HEK293 (cell line): ENCODE data around the gene C9orf78.

ENCODE experiments used
- CTCF ChIA-PET: fragments of 350-600 bp; formaldehyde crosslinking; extraction: SDS; loops from one replicate; lab custom pipeline; 2021; ENCODE audit warnings: antibody characterized with exemption; lab: Yijun Ruan, JAX
- POLR2A ChIA-PET: fragments of 300-600 bp; formaldehyde crosslinking; extraction: SDS; loops from one replicate; lab custom pipeline; 2020; ENCODE audit warnings: antibody characterized with exemption, inconsistent platforms; lab: Yijun Ruan, JAX
- H3K27ac ChIP-seq: fragments of 200-500 bp; sonication (Bioruptor generic); 2 replicates; pipeline ENCODE4 v1.5.1; 2014; ENCODE audit warnings: low read depth, low read length, control low read depth, inconsistent platforms; ENCODE audit errors: extremely low read depth
- H3K36me3 ChIP-seq, 2 experiments: fragments of 200-500 bp in 1 of 2; sonication (Bioruptor generic) in 1 of 2; 1 replicate in 1 of 2; 2 replicates in 1 of 2; pipeline ENCODE4 v1.5.1; 2014 to 2017; ENCODE audit warnings: inconsistent platforms in 2 of 2, low read length in 2 of 2; ENCODE audit not compliant: control insufficient read depth in 2 of 2, insufficient read depth in 1 of 2
- H3K4me1 ChIP-seq: fragments of 200-500 bp; sonication (Bioruptor generic); 2 replicates; pipeline ENCODE4 v1.5.1; 2014; ENCODE audit warnings: mild to moderate bottlenecking, low read length, inconsistent platforms; ENCODE audit not compliant: control insufficient read depth, insufficient read depth
- H3K4me3 ChIP-seq: 2 replicates; pipeline ENCODE4 v1.5.1; 2011; ENCODE audit warnings: low read depth, mild to moderate bottlenecking, control low read depth, low read length, moderate library complexity
- H3K9me3 ChIP-seq: fragments of 200-500 bp; sonication (Bioruptor generic); 2 replicates; pipeline ENCODE4 v1.5.1; 2014; ENCODE audit warnings: low read depth, low read length, inconsistent platforms; ENCODE audit not compliant: control insufficient read depth, insufficient read depth
- OSR2 ChIP-seq: fragments of 450-650 bp; formaldehyde crosslinking; IDR thresholded peaks from 2 replicates; pipeline ENCODE4 v1.5.1; 2016; ENCODE audit warnings: missing biosample characterization, missing genetic modification characterization
- ZFP41 ChIP-seq: fragments of 450-650 bp; formaldehyde crosslinking; IDR thresholded peaks from 2 replicates; pipeline ENCODE4 v1.5.1; 2016; ENCODE audit warnings: missing biosample characterization, missing genetic modification characterization, borderline replicate concordance
- ZIC2 ChIP-seq: fragments of 450-650 bp; formaldehyde crosslinking; IDR thresholded peaks from 2 replicates; pipeline ENCODE4 v1.5.1; 2016; ENCODE audit warnings: missing biosample characterization, missing genetic modification characterization
- ZNF10 ChIP-seq: fragments of 450-650 bp; formaldehyde crosslinking; IDR thresholded peaks from 2 replicates; pipeline ENCODE4 v1.5.1; 2017; ENCODE audit warnings: missing biosample characterization, missing genetic modification characterization
- ZNF174 ChIP-seq: fragments of 450-650 bp; formaldehyde crosslinking; IDR thresholded peaks from 2 replicates; pipeline ENCODE4 v1.5.0; 2017; ENCODE audit warnings: missing biosample characterization, mild to moderate bottlenecking, missing genetic modification characterization
- ZNF19 ChIP-seq: fragments of 450-650 bp; formaldehyde crosslinking; IDR thresholded peaks from 2 replicates; pipeline ENCODE4; 2016; ENCODE audit warnings: missing biosample characterization, missing genetic modification characterization, low read depth
- ZNF624 ChIP-seq: fragments of 450-650 bp; formaldehyde crosslinking; IDR thresholded peaks from 2 replicates; pipeline ENCODE4 v1.5.1; 2017; ENCODE audit warnings: missing biosample characterization, missing genetic modification characterization
- ZNF664 ChIP-seq: fragments of 450-650 bp; formaldehyde crosslinking; IDR thresholded peaks from 2 replicates; pipeline ENCODE4 v1.5.1; 2016; ENCODE audit warnings: missing biosample characterization, missing genetic modification characterization
- ZNF747 ChIP-seq: fragments of 450-650 bp; formaldehyde crosslinking; IDR thresholded peaks from 2 replicates; pipeline ENCODE4 v1.5.1; 2016; ENCODE audit warnings: missing biosample characterization, missing genetic modification characterization
- ZNF768 ChIP-seq: fragments of 450-650 bp; formaldehyde crosslinking; IDR thresholded peaks from 2 replicates; pipeline ENCODE4 v1.5.1; 2018; ENCODE audit warnings: missing biosample characterization, mild to moderate bottlenecking, missing genetic modification characterization
- TF ChIP-seq, protein P1 (sequence below): fragments of 450-650 bp; formaldehyde crosslinking; IDR thresholded peaks from 2 replicates; pipeline ENCODE4 v1.5.1; 2016; ENCODE audit warnings: missing biosample characterization, missing genetic modification characterization
- TF ChIP-seq, protein P2 (sequence below): fragments of 450-650 bp; formaldehyde crosslinking; IDR thresholded peaks from 2 replicates; pipeline ENCODE4 v1.5.1; 2017; ENCODE audit warnings: missing biosample characterization, mild to moderate bottlenecking, missing genetic modification characterization, moderate library complexity
- TF ChIP-seq, protein P3 (sequence below): fragments of 450-650 bp; formaldehyde crosslinking; IDR thresholded peaks from 2 replicates; pipeline ENCODE4 v1.5.1; 2016; ENCODE audit warnings: missing biosample characterization, missing genetic modification characterization
- TF ChIP-seq, protein P4 (sequence below): fragments of 450-650 bp; formaldehyde crosslinking; IDR thresholded peaks from 2 replicates; pipeline ENCODE4 v1.5.1; 2016; ENCODE audit warnings: missing biosample characterization, missing genetic modification characterization
- TF ChIP-seq, protein P5 (sequence below): fragments of 450-650 bp; formaldehyde crosslinking; IDR thresholded peaks from 2 replicates; pipeline ENCODE4 v1.5.1; 2016; ENCODE audit warnings: missing biosample characterization, missing genetic modification characterization

C9orf78 gene

DNA sequence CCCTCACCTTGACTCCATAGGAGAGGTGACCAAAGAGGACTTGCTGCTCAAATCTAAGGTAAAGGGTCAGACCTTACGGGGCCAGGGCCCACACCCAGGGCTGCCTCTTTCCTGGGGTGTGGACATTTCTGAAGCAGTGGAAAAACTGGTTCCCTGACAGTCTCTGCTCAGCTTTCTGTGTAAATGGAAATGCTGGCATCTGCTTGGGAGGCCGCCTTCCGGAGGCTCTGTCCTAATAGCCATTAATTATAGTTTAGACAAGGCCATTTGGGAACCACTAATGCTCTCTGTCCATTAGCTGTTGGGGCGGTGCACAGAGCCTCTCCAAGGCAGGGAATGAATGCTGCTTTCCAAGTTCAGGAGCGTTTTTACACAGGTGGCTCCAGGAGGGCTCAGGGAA, 17.5 kb upstream of the C9orf78 start:
- ChIA-PET POLR2A (no interaction called here), CTCF (interaction anchor here (0.7 kb wide), 1 partner anchor 463 kb away, joined by 3 read pairs; no protein-coding TSS in a partner anchor)
- no peak for TF ChIP-seq ZNF664 (tag by site-specific recombination)
- TF ChIP-seq, protein P1, sequence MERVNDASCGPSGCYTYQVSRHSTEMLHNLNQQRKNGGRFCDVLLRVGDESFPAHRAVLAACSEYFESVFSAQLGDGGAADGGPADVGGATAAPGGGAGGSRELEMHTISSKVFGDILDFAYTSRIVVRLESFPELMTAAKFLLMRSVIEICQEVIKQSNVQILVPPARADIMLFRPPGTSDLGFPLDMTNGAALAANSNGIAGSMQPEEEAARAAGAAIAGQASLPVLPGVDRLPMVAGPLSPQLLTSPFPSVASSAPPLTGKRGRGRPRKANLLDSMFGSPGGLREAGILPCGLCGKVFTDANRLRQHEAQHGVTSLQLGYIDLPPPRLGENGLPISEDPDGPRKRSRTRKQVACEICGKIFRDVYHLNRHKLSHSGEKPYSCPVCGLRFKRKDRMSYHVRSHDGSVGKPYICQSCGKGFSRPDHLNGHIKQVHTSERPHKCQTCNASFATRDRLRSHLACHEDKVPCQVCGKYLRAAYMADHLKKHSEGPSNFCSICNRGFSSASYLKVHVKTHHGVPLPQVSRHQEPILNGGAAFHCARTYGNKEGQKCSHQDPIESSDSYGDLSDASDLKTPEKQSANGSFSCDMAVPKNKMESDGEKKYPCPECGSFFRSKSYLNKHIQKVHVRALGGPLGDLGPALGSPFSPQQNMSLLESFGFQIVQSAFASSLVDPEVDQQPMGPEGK, result no peak
- no peak for TF ChIP-seq ZNF768 (tag by site-specific recombination)
- TF ChIP-seq ZNF624 (tag by site-specific recombination), result no peak
- TF ChIP-seq OSR2 (tag by site-specific recombination), result no peak
- TF ChIP-seq ZNF10, result no peak
- TF ChIP-seq, protein P2, sequence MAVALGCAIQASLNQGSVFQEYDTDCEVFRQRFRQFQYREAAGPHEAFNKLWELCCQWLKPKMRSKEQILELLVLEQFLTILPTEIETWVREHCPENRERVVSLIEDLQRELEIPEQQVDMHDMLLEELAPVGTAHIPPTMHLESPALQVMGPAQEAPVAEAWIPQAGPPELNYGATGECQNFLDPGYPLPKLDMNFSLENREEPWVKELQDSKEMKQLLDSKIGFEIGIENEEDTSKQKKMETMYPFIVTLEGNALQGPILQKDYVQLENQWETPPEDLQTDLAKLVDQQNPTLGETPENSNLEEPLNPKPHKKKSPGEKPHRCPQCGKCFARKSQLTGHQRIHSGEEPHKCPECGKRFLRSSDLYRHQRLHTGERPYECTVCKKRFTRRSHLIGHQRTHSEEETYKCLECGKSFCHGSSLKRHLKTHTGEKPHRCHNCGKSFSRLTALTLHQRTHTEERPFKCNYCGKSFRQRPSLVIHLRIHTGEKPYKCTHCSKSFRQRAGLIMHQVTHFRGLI (tag by site-specific recombination), result no peak
- TF ChIP-seq ZNF747, result no peak
- TF ChIP-seq, protein P3, sequence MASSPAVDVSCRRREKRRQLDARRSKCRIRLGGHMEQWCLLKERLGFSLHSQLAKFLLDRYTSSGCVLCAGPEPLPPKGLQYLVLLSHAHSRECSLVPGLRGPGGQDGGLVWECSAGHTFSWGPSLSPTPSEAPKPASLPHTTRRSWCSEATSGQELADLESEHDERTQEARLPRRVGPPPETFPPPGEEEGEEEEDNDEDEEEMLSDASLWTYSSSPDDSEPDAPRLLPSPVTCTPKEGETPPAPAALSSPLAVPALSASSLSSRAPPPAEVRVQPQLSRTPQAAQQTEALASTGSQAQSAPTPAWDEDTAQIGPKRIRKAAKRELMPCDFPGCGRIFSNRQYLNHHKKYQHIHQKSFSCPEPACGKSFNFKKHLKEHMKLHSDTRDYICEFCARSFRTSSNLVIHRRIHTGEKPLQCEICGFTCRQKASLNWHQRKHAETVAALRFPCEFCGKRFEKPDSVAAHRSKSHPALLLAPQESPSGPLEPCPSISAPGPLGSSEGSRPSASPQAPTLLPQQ (tag by site-specific recombination), result no peak
- TF ChIP-seq, protein P4, sequence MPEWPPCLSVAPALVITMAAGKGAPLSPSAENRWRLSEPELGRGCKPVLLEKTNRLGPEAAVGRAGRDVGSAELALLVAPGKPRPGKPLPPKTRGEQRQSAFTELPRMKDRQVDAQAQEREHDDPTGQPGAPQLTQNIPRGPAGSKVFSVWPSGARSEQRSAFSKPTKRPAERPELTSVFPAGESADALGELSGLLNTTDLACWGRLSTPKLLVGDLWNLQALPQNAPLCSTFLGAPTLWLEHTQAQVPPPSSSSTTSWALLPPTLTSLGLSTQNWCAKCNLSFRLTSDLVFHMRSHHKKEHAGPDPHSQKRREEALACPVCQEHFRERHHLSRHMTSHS, result no peak
- TF ChIP-seq ZNF174, result no peak
- TF ChIP-seq ZNF19, result no peak
- TF ChIP-seq, protein P5, sequence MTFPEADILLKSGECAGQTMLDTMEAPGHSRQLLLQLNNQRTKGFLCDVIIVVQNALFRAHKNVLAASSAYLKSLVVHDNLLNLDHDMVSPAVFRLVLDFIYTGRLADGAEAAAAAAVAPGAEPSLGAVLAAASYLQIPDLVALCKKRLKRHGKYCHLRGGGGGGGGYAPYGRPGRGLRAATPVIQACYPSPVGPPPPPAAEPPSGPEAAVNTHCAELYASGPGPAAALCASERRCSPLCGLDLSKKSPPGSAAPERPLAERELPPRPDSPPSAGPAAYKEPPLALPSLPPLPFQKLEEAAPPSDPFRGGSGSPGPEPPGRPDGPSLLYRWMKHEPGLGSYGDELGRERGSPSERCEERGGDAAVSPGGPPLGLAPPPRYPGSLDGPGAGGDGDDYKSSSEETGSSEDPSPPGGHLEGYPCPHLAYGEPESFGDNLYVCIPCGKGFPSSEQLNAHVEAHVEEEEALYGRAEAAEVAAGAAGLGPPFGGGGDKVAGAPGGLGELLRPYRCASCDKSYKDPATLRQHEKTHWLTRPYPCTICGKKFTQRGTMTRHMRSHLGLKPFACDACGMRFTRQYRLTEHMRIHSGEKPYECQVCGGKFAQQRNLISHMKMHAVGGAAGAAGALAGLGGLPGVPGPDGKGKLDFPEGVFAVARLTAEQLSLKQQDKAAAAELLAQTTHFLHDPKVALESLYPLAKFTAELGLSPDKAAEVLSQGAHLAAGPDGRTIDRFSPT, result no peak
- peaks cover 0 to 47% of the 10 kb centered on the region in 2 experiments; a peak in 2 of 3 replicates for H3K36me3 ChIP-seq
- no peak overlapping the region for H3K27ac ChIP-seq
- no peak overlapping the region for H3K4me3 ChIP-seq
- H3K4me1 ChIP-seq, result no peaks in the 10 kb centered on the region
- H3K9me3 ChIP-seq, result no peaks in the 10 kb centered on the region

DNA sequence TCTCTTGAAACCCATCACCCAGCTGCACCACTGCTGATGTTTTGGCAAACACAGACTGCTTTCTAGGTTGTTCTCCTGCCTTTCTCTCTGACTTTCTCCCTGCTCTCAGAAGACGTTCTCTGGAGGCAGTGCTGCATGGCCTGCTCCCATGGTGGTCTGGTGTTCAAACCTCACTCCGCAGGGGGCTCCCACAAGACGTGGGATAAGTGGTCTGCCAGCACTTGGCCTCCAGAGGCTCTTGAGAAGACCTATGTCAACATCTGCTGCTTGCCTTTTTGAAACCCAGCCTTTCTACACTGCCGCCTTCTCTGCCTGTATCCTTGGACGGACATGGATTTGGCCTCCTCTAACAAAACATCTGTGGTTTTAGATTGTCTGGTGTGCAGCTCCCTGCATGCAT, 16.7 kb upstream of the C9orf78 start:
- Histone ChIP-seq H3K36me3 (peaks cover 0 to 43% of the 10 kb centered on the region in 2 experiments; a peak in 2 of 3 replicates), H3K4me3 (no peak overlapping the region), H3K27ac (no peak overlapping the region), H3K4me1 (no peaks in the 10 kb centered on the region), H3K9me3 (no peaks in the 10 kb centered on the region)
- ChIA-PET CTCF (no interaction called here), POLR2A (no interaction called here)
- peak; percentile 48 for TF ChIP-seq ZIC2 (tag by site-specific recombination)
- no peak for TF ChIP-seq ZFP41 (tag by site-specific recombination)
